WTC11 (cell line): Measurements from ENCODE around the gene PNMA8A. TPM values are rescaled to one million over a fixed set of nuclear protein-coding genes. Genes with fewer than 3 reads are reported as not detected.

Source experiments
- ATAC-seq: fragments of 200-7000 bp; cut with Tn5 transposase; 2 replicates; pipeline ENCODE4 v1.10.0; 2021; ENCODE audit warnings: mild to moderate bottlenecking, moderate library complexity
- CTCF ChIA-PET: fragments of 300-600 bp; sonication (Branson Sonifier 250); formaldehyde crosslinking; loops from one replicate; lab custom pipeline; 2021; ENCODE audit warnings: antibody characterized with exemption; lab: Charles Lee
- POLR2A ChIA-PET: fragments of 350-600 bp; sonication (Branson Sonifier 250); formaldehyde crosslinking; loops from one replicate; lab custom pipeline; 2021; ENCODE audit warnings: antibody characterized with exemption; lab: Charles Lee
- DNase-seq: peaks from one replicate; pipeline ENCODE4 v3.0.0; 2021; ENCODE audit warnings: low spot score
- H3K27ac Mint-ChIP-seq: 2 replicates; pipeline ENCODE4 v1.8.0; 2021; ENCODE audit warnings: mixed read lengths
- H3K27me3 Mint-ChIP-seq: 2 replicates; pipeline ENCODE4 v1.8.0; 2021; ENCODE audit warnings: low read depth, mild to moderate bottlenecking, moderate library complexity, mixed read lengths
- H3K36me3 Mint-ChIP-seq: 2 replicates; pipeline ENCODE4 v1.8.0; 2021; ENCODE audit warnings: mixed read lengths
- H3K4me1 Mint-ChIP-seq: 2 replicates; pipeline ENCODE4 v1.8.0; 2022; ENCODE audit warnings: mixed read lengths
- H3K4me3 Mint-ChIP-seq: 2 replicates; pipeline ENCODE4 v1.8.0; 2021; ENCODE audit warnings: mild to moderate bottlenecking, moderate library complexity, mixed read lengths
- H3K9me3 Mint-ChIP-seq: 2 replicates; pipeline ENCODE4 v1.8.0; 2021; ENCODE audit warnings: mixed read lengths
- CBFB ChIP-seq: sonication (generic); formaldehyde crosslinking; IDR thresholded peaks from 2 replicates; pipeline ENCODE4 v1.8.1; 2022; ENCODE audit warnings: mild to moderate bottlenecking, low read depth, missing genetic modification reagents
- CREB1 ChIP-seq: sonication (generic); formaldehyde crosslinking; IDR thresholded peaks from 2 replicates; pipeline ENCODE4 v1.8.0; 2023; ENCODE audit warnings: mild to moderate bottlenecking, missing genetic modification reagents
- FOXK1 ChIP-seq: sonication (generic); formaldehyde crosslinking; IDR thresholded peaks from 2 replicates; pipeline ENCODE4 v1.8.0; 2022; ENCODE audit warnings: mild to moderate bottlenecking, moderate library complexity, missing genetic modification reagents
- NR1H2 ChIP-seq: sonication (generic); formaldehyde crosslinking; IDR thresholded peaks from 2 replicates; pipeline ENCODE4 v1.9.0; 2021; ENCODE audit warnings: mild to moderate bottlenecking, moderate library complexity, missing genetic modification reagents
- NR2C2 ChIP-seq: sonication (generic); formaldehyde crosslinking; IDR thresholded peaks from 2 replicates; pipeline ENCODE4 v1.8.0; 2022; ENCODE audit warnings: mild to moderate bottlenecking, missing genetic modification reagents
- NR3C1 ChIP-seq: sonication (generic); formaldehyde crosslinking; conservative IDR thresholded peaks from 2 replicates; pipeline ENCODE4 v1.8.1; 2023; ENCODE audit warnings: low read depth, mild to moderate bottlenecking, missing genetic modification reagents
- PRRX2 ChIP-seq: fragments of 250-450 bp; sonication (Bioruptor Pico); IDR thresholded peaks from 2 replicates; pipeline ENCODE4 v1.8.0; 2021; ENCODE audit warnings: mild to moderate bottlenecking
- RORB ChIP-seq: fragments of 250-450 bp; sonication (Bioruptor Pico); IDR thresholded peaks from 2 replicates; pipeline ENCODE4 v1.9.0; 2021; ENCODE audit warnings: mild to moderate bottlenecking
- TEAD1 ChIP-seq: sonication (generic); formaldehyde crosslinking; IDR thresholded peaks from 2 replicates; pipeline ENCODE4 v1.8.0; 2022; ENCODE audit warnings: mild to moderate bottlenecking, missing genetic modification reagents
- TP53 ChIP-seq: sonication (generic); formaldehyde crosslinking; IDR thresholded peaks from 2 replicates; pipeline ENCODE4 v1.8.1; 2023; ENCODE audit warnings: mild to moderate bottlenecking, missing genetic modification reagents
- ZBTB21 ChIP-seq: sonication (generic); formaldehyde crosslinking; IDR thresholded peaks from 2 replicates; pipeline ENCODE4 v1.8.1; 2023; ENCODE audit warnings: mild to moderate bottlenecking, missing genetic modification reagents, borderline replicate concordance
- ZNF138 ChIP-seq: sonication (generic); formaldehyde crosslinking; conservative IDR thresholded peaks from 2 replicates; pipeline ENCODE4 v1.8.1; 2022; ENCODE audit warnings: mild to moderate bottlenecking, moderate library complexity, missing genetic modification reagents
- ZNF219 ChIP-seq: sonication (generic); formaldehyde crosslinking; IDR thresholded peaks from 2 replicates; pipeline ENCODE4 v1.8.0; 2023; ENCODE audit warnings: missing genetic modification reagents, mild to moderate bottlenecking, borderline replicate concordance
- ZNF416 ChIP-seq: fragments of 250-450 bp; sonication (Bioruptor Pico); IDR thresholded peaks from 2 replicates; pipeline ENCODE4 v1.9.0; 2021; ENCODE audit warnings: mild to moderate bottlenecking, inconsistent platforms
- total RNA-seq: library from RNA; stranded (reverse); gene quantifications from 3 replicates; pipeline ENCODE4 v1.2.3, GENCODE V29; 2021
- TF ChIP-seq, protein P1 (sequence below): sonication (generic); formaldehyde crosslinking; IDR thresholded peaks from 2 replicates; pipeline ENCODE4 v1.8.1; 2023; ENCODE audit warnings: mild to moderate bottlenecking, missing genetic modification reagents, moderate library complexity
- TF ChIP-seq, protein P2 (sequence below): fragments of 250-450 bp; sonication (Bioruptor Pico); conservative IDR thresholded peaks from 2 replicates; pipeline ENCODE4 v1.9.0; 2021; ENCODE audit warnings: mild to moderate bottlenecking
- TF ChIP-seq, protein P3 (sequence below): sonication (generic); formaldehyde crosslinking; IDR thresholded peaks from 2 replicates; pipeline ENCODE4 v1.8.1; 2023; ENCODE audit warnings: mild to moderate bottlenecking, moderate library complexity, missing genetic modification reagents
- TF ChIP-seq, protein P4 (sequence below): sonication (generic); formaldehyde crosslinking; IDR thresholded peaks from 2 replicates; pipeline ENCODE4 v1.8.0; 2022; ENCODE audit warnings: mild to moderate bottlenecking, missing genetic modification reagents
- TF ChIP-seq, protein P5 (sequence below): sonication (generic); formaldehyde crosslinking; IDR thresholded peaks from 2 replicates; pipeline ENCODE4 v1.8.1; 2022; ENCODE audit warnings: mild to moderate bottlenecking, missing genetic modification reagents, moderate library complexity, borderline replicate concordance
- TF ChIP-seq, protein P6 (sequence below): sonication (generic); formaldehyde crosslinking; IDR thresholded peaks from 2 replicates; pipeline ENCODE4 v1.8.0; 2022; ENCODE audit warnings: missing genetic modification reagents

Gene PNMA8A
- total RNA-seq, 1 experiment from 2014 or later = 25.4 TPM

DNA sequence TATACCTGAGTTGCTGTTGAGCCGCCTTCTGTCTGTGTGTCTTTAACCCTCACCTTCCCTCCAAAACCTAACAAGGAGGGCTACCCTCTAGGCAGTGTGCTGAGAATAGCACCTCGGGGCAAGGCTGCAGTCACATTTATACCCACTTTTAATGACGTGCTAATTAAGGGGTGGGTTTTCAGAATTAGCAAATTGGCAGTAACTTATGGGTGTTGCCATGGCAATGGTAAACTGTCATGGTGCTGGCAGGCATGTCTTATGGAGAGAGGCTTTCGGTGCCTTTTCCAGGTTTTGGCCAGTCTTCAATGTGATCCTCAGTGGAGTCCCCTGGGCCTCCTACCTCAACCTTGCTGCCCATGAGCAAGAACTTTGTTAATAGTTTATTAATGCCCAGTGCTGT lies 1.2 kb upstream of the PNMA8A start:
- H3K27me3 Mint-ChIP-seq = peaks cover 21% of the 10 kb centered on the region
- H3K9me3 Mint-ChIP-seq = no peaks in the 10 kb centered on the region
- TF ChIP-seq, protein P1, sequence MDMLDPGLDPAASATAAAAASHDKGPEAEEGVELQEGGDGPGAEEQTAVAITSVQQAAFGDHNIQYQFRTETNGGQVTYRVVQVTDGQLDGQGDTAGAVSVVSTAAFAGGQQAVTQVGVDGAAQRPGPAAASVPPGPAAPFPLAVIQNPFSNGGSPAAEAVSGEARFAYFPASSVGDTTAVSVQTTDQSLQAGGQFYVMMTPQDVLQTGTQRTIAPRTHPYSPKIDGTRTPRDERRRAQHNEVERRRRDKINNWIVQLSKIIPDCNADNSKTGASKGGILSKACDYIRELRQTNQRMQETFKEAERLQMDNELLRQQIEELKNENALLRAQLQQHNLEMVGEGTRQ = no peak
- TF ChIP-seq NR3C1 = no peak
- no peak for TF ChIP-seq TP53
- TF ChIP-seq NR2C2 = no peak
- DNase-seq = no peak
- CTCF ChIA-PET = interaction anchor here (1.2 to 2.4 kb wide), 2 partner anchors 68 to 70 kb away, joined by 3 to 14 read pairs; no protein-coding TSS in a partner anchor
- POLR2A ChIA-PET = no interaction called here
- peaks cover 11% of the 10 kb centered on the region for H3K4me1 Mint-ChIP-seq
- peaks cover 22% of the 10 kb centered on the region for H3K36me3 Mint-ChIP-seq
- H3K27ac Mint-ChIP-seq = no peak overlapping the region
- peak overlapping the region; percentile 25 for H3K4me3 Mint-ChIP-seq
- no peak for ATAC-seq

DNA sequence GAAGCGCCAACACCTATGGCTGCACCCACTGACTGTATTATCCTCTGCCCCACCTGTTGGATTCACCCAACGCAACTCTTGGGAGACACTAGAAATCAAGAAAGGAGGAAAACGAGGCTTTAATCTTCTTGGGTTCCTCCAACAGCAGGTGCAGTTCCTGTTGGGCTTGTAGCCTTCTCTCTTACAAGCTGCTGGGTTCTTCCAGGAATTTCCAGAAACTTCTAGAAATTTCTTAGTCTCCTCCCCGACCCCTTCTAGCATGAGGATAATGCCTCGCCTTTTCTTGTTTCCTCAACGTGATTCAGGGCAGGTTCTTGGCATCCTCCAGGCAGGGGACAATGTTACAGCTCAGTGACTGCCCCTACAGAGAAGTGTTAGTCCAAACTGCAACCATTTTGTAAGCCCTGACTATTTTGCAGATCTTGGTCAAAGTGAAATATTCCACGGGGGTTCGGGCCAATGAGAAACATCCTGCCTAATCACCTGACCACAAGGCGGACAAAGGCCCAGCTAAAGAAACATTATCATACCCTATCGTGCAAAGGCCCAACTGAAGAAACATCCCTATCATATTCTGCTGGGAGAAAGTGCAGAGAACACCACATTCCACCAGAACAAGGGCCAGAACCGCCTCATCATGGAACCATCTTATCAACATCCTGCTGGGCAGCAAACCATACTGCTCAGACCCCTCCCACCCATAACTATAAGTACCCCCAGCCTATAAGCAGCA lies 614 bp upstream of the PNMA8A start:
- ChIA-PET POLR2A (no interaction called here), CTCF (interaction anchor here (1.2 to 1.4 kb wide), 2 partner anchors 67 to 443 kb away, joined by 3 read pairs; no protein-coding TSS in a partner anchor)
- TF ChIP-seq, protein P2, sequence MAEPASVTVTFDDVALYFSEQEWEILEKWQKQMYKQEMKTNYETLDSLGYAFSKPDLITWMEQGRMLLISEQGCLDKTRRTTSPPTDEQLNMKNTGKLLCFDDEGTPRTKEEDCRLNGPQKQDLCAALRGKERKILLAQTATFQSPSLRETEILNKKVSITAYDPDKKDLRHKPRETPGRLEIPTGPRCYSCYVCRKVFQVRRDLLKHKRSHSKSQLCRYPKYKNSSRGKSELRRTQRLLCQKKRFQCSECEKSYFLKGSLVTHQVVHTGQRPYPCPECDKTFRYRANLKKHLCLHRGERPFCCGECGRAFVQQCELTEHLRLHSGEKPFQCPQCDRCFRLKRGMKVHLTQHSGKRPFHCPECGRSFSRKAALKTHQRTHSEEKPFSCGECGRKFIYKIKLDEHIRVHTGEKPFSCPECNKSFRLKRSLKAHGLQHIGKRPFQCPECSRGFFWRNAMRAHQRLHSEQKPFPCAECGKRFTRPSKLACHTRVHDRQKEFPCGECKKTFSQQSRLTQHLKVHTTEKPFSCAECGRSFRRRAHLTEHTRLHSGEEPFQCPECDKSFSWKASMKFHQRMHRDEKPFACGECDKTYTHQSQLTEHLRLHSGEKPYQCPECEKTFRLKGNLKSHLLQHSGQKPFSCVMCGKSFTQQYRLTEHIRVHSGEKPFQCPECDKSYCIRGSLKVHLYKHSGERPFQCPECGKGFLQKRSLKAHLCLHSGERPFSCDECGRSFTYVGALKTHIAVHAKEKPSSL (CRISPR knock-in tag) = no peak
- TF ChIP-seq, protein P3, sequence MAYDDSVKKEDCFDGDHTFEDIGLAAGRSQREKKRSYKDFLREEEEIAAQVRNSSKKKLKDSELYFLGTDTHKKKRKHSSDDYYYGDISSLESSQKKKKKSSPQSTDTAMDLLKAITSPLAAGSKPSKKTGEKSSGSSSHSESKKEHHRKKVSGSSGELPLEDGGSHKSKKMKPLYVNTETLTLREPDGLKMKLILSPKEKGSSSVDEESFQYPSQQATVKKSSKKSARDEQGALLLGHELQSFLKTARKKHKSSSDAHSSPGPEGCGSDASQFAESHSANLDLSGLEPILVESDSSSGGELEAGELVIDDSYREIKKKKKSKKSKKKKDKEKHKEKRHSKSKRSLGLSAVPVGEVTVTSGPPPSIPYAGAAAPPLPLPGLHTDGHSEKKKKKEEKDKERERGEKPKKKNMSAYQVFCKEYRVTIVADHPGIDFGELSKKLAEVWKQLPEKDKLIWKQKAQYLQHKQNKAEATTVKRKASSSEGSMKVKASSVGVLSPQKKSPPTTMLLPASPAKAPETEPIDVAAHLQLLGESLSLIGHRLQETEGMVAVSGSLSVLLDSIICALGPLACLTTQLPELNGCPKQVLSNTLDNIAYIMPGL (CRISPR knock-in tag) = no peak
- no peak for TF ChIP-seq ZBTB21
- no peak for TF ChIP-seq FOXK1 (CRISPR knock-in tag)
- no peak for TF ChIP-seq NR3C1
- no peak for DNase-seq
- peak overlapping the region; percentile 77 for H3K4me3 Mint-ChIP-seq
- H3K27ac Mint-ChIP-seq = no peak overlapping the region
- ATAC-seq = no peak
- H3K27me3 Mint-ChIP-seq = peaks cover 21% of the 10 kb centered on the region
- H3K9me3 Mint-ChIP-seq = no peaks in the 10 kb centered on the region
- H3K4me1 Mint-ChIP-seq = peaks cover 11% of the 10 kb centered on the region
- H3K36me3 Mint-ChIP-seq = peaks cover 27% of the 10 kb centered on the region

DNA sequence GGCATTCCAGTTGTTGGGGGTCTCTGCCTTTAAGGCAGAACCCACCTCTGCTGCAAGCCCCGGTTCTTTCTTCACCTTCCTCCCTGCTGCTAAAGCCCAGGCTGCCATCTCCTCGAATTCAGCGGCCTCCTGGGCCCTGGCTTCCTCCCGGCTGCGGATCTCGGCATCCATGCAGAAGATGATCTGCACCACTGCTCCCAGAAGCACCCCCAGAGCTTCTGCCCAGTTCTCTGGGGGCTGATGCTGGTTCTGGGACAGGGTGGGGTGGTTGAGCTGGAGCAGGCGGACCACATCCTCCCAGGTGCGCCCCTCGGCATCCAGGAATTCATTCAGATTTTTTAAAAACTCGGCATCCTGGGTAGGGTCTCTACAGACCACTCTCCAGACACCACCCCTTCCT lies 987 bp downstream of the PNMA8A start:
- CTCF ChIA-PET = interaction anchor here (0.6 kb wide), 1 partner anchor 39 kb away, joined by 3 read pairs; no protein-coding TSS in a partner anchor
- no peak for TF ChIP-seq TEAD1 (CRISPR knock-in tag)
- TF ChIP-seq CREB1 (CRISPR knock-in tag) = no peak
- no peak for TF ChIP-seq NR1H2
- TF ChIP-seq RORB (CRISPR knock-in tag) = no peak
- no peak for TF ChIP-seq PRRX2 (CRISPR knock-in tag)
- no peak for TF ChIP-seq ZNF138 (CRISPR knock-in tag)
- no peak for TF ChIP-seq CBFB (CRISPR knock-in tag)
- TF ChIP-seq ZNF416 = no peak
- TF ChIP-seq, protein P4, sequence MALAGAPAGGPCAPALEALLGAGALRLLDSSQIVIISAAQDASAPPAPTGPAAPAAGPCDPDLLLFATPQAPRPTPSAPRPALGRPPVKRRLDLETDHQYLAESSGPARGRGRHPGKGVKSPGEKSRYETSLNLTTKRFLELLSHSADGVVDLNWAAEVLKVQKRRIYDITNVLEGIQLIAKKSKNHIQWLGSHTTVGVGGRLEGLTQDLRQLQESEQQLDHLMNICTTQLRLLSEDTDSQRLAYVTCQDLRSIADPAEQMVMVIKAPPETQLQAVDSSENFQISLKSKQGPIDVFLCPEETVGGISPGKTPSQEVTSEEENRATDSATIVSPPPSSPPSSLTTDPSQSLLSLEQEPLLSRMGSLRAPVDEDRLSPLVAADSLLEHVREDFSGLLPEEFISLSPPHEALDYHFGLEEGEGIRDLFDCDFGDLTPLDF (CRISPR knock-in tag) = no peak
- no peak for TF ChIP-seq ZNF219
- TF ChIP-seq, protein P5, sequence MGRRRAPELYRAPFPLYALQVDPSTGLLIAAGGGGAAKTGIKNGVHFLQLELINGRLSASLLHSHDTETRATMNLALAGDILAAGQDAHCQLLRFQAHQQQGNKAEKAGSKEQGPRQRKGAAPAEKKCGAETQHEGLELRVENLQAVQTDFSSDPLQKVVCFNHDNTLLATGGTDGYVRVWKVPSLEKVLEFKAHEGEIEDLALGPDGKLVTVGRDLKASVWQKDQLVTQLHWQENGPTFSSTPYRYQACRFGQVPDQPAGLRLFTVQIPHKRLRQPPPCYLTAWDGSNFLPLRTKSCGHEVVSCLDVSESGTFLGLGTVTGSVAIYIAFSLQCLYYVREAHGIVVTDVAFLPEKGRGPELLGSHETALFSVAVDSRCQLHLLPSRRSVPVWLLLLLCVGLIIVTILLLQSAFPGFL = no peak
- TF ChIP-seq, protein P6, sequence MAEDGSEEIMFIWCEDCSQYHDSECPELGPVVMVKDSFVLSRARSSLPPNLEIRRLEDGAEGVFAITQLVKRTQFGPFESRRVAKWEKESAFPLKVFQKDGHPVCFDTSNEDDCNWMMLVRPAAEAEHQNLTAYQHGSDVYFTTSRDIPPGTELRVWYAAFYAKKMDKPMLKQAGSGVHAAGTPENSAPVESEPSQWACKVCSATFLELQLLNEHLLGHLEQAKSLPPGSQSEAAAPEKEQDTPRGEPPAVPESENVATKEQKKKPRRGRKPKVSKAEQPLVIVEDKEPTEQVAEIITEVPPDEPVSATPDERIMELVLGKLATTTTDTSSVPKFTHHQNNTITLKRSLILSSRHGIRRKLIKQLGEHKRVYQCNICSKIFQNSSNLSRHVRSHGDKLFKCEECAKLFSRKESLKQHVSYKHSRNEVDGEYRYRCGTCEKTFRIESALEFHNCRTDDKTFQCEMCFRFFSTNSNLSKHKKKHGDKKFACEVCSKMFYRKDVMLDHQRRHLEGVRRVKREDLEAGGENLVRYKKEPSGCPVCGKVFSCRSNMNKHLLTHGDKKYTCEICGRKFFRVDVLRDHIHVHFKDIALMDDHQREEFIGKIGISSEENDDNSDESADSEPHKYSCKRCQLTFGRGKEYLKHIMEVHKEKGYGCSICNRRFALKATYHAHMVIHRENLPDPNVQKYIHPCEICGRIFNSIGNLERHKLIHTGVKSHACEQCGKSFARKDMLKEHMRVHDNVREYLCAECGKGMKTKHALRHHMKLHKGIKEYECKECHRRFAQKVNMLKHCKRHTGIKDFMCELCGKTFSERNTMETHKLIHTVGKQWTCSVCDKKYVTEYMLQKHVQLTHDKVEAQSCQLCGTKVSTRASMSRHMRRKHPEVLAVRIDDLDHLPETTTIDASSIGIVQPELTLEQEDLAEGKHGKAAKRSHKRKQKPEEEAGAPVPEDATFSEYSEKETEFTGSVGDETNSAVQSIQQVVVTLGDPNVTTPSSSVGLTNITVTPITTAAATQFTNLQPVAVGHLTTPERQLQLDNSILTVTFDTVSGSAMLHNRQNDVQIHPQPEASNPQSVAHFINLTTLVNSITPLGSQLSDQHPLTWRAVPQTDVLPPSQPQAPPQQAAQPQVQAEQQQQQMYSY (CRISPR knock-in tag) = no peak

More for the DNA sequence above, 987 bp downstream of the PNMA8A start:
- no peak for DNase-seq
- Mint-ChIP-seq H3K9me3 (no peaks in the 10 kb centered on the region), H3K27ac (no peak overlapping the region), H3K27me3 (peaks cover 21% of the 10 kb centered on the region), H3K4me3 (peak overlapping the region; percentile 77), H3K36me3 (peaks cover 34% of the 10 kb centered on the region), H3K4me1 (peaks cover 11% of the 10 kb centered on the region)
- POLR2A ChIA-PET = no interaction called here
- no peak for ATAC-seq
